A673 (cell line): Measurements from ENCODE around the gene DAB1. TPM values are rescaled to one million over a fixed set of nuclear protein-coding genes. Genes with fewer than 3 reads are reported as not detected.

Experiments used
- BruUV-seq: library from RNA; stranded (reverse); fragments of 400-500 nt; replicated peaks from 2 replicates; lab custom pipeline; 2021; lab: Mats Ljungman, UMichigan
- CTCF ChIA-PET: fragments of 300-600 bp; sonication (Branson Sonifier 250); formaldehyde crosslinking; loops from one replicate; lab custom pipeline; 2022; ENCODE audit warnings: antibody characterized with exemption; lab: Charles Lee
- POLR2A ChIA-PET: fragments of 300-600 bp; sonication (Branson Sonifier 250); formaldehyde crosslinking; loops from one replicate; lab custom pipeline; 2022; ENCODE audit warnings: antibody characterized with exemption; ENCODE audit not compliant: low non-redundant PET; lab: Charles Lee
- DNase-seq: peaks from one replicate; pipeline ENCODE4 v3.0.0-alpha.2; 2015; ENCODE audit warnings: low spot score
- H3K27ac ChIP-seq: fragments of 200-600 bp; sonication (generic); 2 replicates; pipeline ENCODE4 v1.5.1; 2016; ENCODE audit warnings: mixed run types, low read depth, mild to moderate bottlenecking, mixed read lengths, antibody characterized with exemption, low read length; ENCODE audit not compliant: poor library complexity, severe bottlenecking
- H3K27me3 ChIP-seq: fragments of 200-600 bp; sonication (generic); replicated peaks from 2 replicates; pipeline ENCODE4 v1.6.1; 2017; ENCODE audit warnings: mixed run types, low read depth, mild to moderate bottlenecking, mixed read lengths, antibody characterized with exemption, low read length; ENCODE audit not compliant: insufficient read depth, poor library complexity
- H3K36me3 ChIP-seq: fragments of 200-600 bp; sonication (generic); 2 replicates; pipeline ENCODE4 v1.6.1; 2016; ENCODE audit warnings: mixed run types, mild to moderate bottlenecking, mixed read lengths, antibody characterized with exemption, low read length; ENCODE audit not compliant: insufficient read depth, poor library complexity, severe bottlenecking
- H3K4me1 ChIP-seq: fragments of 200-600 bp; sonication (generic); 2 replicates; pipeline ENCODE4 v1.6.1; 2017; ENCODE audit warnings: mixed run types, mild to moderate bottlenecking, mixed read lengths, antibody characterized with exemption, low read length; ENCODE audit not compliant: insufficient read depth, poor library complexity, severe bottlenecking
- H3K4me3 ChIP-seq: fragments of 200-600 bp; sonication (generic); 2 replicates; pipeline ENCODE4 v1.5.1; 2016; ENCODE audit warnings: low read depth, mixed run types, mild to moderate bottlenecking, mixed read lengths, low read length; ENCODE audit not compliant: poor library complexity, severe bottlenecking
- H3K9me3 ChIP-seq: fragments of 200-600 bp; sonication (generic); 2 replicates; pipeline ENCODE4 v1.6.1; 2016; ENCODE audit warnings: mixed run types, low read depth, mild to moderate bottlenecking, mixed read lengths, antibody characterized with exemption, low read length; ENCODE audit not compliant: poor library complexity, severe bottlenecking
- EZH2 ChIP-seq: fragments of 200-600 bp; sonication (generic); IDR thresholded peaks from 2 replicates; pipeline ENCODE4 v1.6.1; 2017; ENCODE audit warnings: borderline replicate concordance, low read depth, mild to moderate bottlenecking, mixed read lengths, antibody characterized with exemption, low read length; ENCODE audit not compliant: poor library complexity, severe bottlenecking
- intact Hi-C: fragments of 100-400 bp; cut with micrococcal nuclease; formaldehyde crosslinking; loops from one replicate; pipeline ENCODE4 v1.10.0; 2022; ENCODE audit not compliant: unreplicated experiment
- total RNA-seq: library from RNA; stranded (reverse); gene quantifications from 2 replicates; pipeline ENCODE4 v1.2.3, GENCODE V29; 2021
- TF ChIP-seq, protein P1 (sequence below): fragments of 300-800, 200-600 bp; sonication (generic); conservative IDR thresholded peaks from 2 replicates; pipeline ENCODE4 v1.5.1; 2017; ENCODE audit warnings: low read depth, mild to moderate bottlenecking, antibody characterized with exemption, low read length, moderate library complexity, mixed read lengths

Gene DAB1
- total RNA-seq, 1 experiment from 2014 or later: 112 TPM

- Histone ChIP-seq H3K4me3 (no peak overlapping the region), H3K36me3 (peaks cover 4% of the 10 kb centered on the region), H3K9me3 (no peaks in the 10 kb centered on the region), H3K27me3 (no peaks in the 10 kb centered on the region), H3K27ac (no peak overlapping the region), H3K4me1 (peaks cover 23% of the 10 kb centered on the region)
- intact Hi-C loops: no loop called here
- ChIA-PET CTCF (no interaction called here), POLR2A (no interaction called here)
- TF ChIP-seq EZH2: no peak
- TF ChIP-seq, protein P1, sequence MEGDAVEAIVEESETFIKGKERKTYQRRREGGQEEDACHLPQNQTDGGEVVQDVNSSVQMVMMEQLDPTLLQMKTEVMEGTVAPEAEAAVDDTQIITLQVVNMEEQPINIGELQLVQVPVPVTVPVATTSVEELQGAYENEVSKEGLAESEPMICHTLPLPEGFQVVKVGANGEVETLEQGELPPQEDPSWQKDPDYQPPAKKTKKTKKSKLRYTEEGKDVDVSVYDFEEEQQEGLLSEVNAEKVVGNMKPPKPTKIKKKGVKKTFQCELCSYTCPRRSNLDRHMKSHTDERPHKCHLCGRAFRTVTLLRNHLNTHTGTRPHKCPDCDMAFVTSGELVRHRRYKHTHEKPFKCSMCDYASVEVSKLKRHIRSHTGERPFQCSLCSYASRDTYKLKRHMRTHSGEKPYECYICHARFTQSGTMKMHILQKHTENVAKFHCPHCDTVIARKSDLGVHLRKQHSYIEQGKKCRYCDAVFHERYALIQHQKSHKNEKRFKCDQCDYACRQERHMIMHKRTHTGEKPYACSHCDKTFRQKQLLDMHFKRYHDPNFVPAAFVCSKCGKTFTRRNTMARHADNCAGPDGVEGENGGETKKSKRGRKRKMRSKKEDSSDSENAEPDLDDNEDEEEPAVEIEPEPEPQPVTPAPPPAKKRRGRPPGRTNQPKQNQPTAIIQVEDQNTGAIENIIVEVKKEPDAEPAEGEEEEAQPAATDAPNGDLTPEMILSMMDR: no peak
- DNase-seq: no peak
- no TSS peak for BruUV-seq
These were observed 82.1 kb downstream of the DAB1 start for GRCh38 chr1:57341721-57342120.

GRCh38 chr1:57340334-57341070, 83.4 kb downstream of the DAB1 start:
- peaks cover 4% of the 10 kb centered on the region for H3K36me3 ChIP-seq
- no peak overlapping the region for H3K4me3 ChIP-seq
- intact Hi-C loops: no loop called here
- H3K27me3 ChIP-seq: no peaks in the 10 kb centered on the region
- BruUV-seq: no TSS peak
- CTCF ChIA-PET: no interaction called here
- DNase-seq: no peak
- peaks cover 12% of the 10 kb centered on the region for H3K4me1 ChIP-seq
- H3K9me3 ChIP-seq: no peaks in the 10 kb centered on the region
- POLR2A ChIA-PET: no interaction called here
- no peak overlapping the region for H3K27ac ChIP-seq
- TF ChIP-seq EZH2: no peak
- TF ChIP-seq, protein P1: no peak

DNA sequence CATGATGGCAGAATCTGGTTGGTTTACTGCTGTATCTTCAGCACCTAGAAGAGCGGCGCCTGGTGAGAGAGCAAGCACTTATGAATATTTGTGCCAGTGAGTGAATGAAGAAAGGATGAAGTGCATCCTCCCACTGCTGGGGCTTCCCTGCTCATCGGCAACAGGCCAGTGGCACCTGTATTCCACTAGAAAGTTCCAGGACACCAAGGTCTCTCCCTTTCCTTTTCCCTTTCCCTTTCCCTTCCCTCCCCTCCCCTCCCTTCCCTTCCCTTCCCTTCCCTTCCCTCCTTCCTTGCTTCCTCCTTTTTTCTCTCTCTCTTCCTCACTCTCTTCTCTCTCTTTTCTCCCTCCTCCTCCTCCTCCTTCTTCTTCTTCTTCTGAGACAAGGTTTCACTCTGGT, 86.2 kb downstream of the DAB1 start:
- peaks cover 4% of the 10 kb centered on the region for H3K36me3 ChIP-seq
- no peak overlapping the region for H3K27ac ChIP-seq
- intact Hi-C loops: no loop called here
- TF ChIP-seq, protein P1: no peak
- TF ChIP-seq EZH2: no peak
- H3K4me1 ChIP-seq: no peaks in the 10 kb centered on the region
- DNase-seq: no peak
- no peak overlapping the region for H3K4me3 ChIP-seq
- CTCF ChIA-PET: no interaction called here
- BruUV-seq: no TSS peak
- H3K9me3 ChIP-seq: no peaks in the 10 kb centered on the region
- POLR2A ChIA-PET: no interaction called here
- no peaks in the 10 kb centered on the region for H3K27me3 ChIP-seq
